GM19438 (cell line): ENCODE results near the gene ARID5B.

Experiments
- ATAC-seq: cut with Tn5 transposase; IDR thresholded peaks from one replicate; pipeline ENCODE4 v1.9.1; 2021; ENCODE audit warnings: low read depth; ENCODE audit not compliant: unreplicated experiment

Gene ARID5B

GRCh38 chr10:62004042-62004441 lies 102.5 kb downstream of the ARID5B start:
- no peak for ATAC-seq

GRCh38 chr10:62005281-62005680 lies 103.8 kb downstream of the ARID5B start:
- no peak for ATAC-seq

- no peak for ATAC-seq
These were observed 104.2 kb downstream of the ARID5B start for GRCh38 chr10:62005687-62006086.

- ATAC-seq: no peak
These were observed 105.6 kb downstream of the ARID5B start for GRCh38 chr10:62007145-62007544.

GRCh38 chr10:62008196-62008595 lies 106.7 kb downstream of the ARID5B start:
- ATAC-seq: no peak

GRCh38 chr10:62008946-62009345 lies 107.4 kb downstream of the ARID5B start:
- no peak for ATAC-seq

- no peak for ATAC-seq
These were observed 108.9 kb downstream of the ARID5B start for GRCh38 chr10:62010366-62010765.

GRCh38 chr10:62011558-62011957 lies 110.1 kb downstream of the ARID5B start:
- ATAC-seq: no peak

GRCh38 chr10:62012318-62012717 lies 110.8 kb downstream of the ARID5B start:
- no peak for ATAC-seq

GRCh38 chr10:62014510-62014909 lies 113.0 kb downstream of the ARID5B start:
- ATAC-seq: no peak

GRCh38 chr10:62015994-62016393 lies 114.5 kb downstream of the ARID5B start:
- ATAC-seq: no peak

GRCh38 chr10:62016623-62017490 lies 115.4 kb downstream of the ARID5B start:
- peak; percentile 48 for ATAC-seq

GRCh38 chr10:62017491-62017870 lies 116.0 kb downstream of the ARID5B start:
- ATAC-seq: no peak

GRCh38 chr10:62018131-62018911 lies 116.8 kb downstream of the ARID5B start:
- no peak for ATAC-seq

GRCh38 chr10:62019013-62019684 lies 117.7 kb downstream of the ARID5B start:
- ATAC-seq: no peak

- no peak for ATAC-seq
These were observed 118.3 kb downstream of the ARID5B start for GRCh38 chr10:62019685-62020359.

- no peak for ATAC-seq
These were observed 119.7 kb downstream of the ARID5B start for GRCh38 chr10:62021128-62021665.

GRCh38 chr10:62021978-62022802 lies 120.7 kb downstream of the ARID5B start:
- no peak for ATAC-seq

- ATAC-seq: no peak
These were observed 121.3 kb downstream of the ARID5B start for GRCh38 chr10:62022830-62023229.
